Omental fat pad (tissue), 4 donors: ENCODE results near the gene ATF7IP. TPM values are rescaled to one million over a fixed set of nuclear protein-coding genes. Genes with fewer than 3 reads are reported as not detected.

Experiments used
- ATAC-seq: fragments of 150-250 bp; one replicate; pipeline ENCODE4 v1.9.1; 2016; ENCODE audit warnings: mild to moderate bottlenecking, moderate library complexity; ENCODE audit not compliant: low FRiP score
- DNase-seq: peaks from one replicate; pipeline ENCODE4 v3.0.0-alpha.2; 2019; ENCODE audit warnings: low spot score
- total RNA-seq, 4 donors: library from RNA; depleted of rRNA; stranded (reverse); fragments of >200 nt; gene quantifications; one replicate each; pipeline ENCODE4 v1.1.0, GENCODE V29; 2016
- TF ChIP-seq, protein P1 (sequence below), 3 donors: fragments of 450-650 bp; IDR thresholded peaks; one replicate each; pipeline ENCODE4 v1.5.1; 2016 to 2017; ENCODE audit warnings: antibody characterized with exemption in 3 of 3, mild to moderate bottlenecking in 3 of 3, moderate library complexity in 2 of 3

Gene ATF7IP
- total RNA-seq, 4 donors from 2014 or later, result 23.9 to 70.0 (median 34.2) TPM

DNA sequence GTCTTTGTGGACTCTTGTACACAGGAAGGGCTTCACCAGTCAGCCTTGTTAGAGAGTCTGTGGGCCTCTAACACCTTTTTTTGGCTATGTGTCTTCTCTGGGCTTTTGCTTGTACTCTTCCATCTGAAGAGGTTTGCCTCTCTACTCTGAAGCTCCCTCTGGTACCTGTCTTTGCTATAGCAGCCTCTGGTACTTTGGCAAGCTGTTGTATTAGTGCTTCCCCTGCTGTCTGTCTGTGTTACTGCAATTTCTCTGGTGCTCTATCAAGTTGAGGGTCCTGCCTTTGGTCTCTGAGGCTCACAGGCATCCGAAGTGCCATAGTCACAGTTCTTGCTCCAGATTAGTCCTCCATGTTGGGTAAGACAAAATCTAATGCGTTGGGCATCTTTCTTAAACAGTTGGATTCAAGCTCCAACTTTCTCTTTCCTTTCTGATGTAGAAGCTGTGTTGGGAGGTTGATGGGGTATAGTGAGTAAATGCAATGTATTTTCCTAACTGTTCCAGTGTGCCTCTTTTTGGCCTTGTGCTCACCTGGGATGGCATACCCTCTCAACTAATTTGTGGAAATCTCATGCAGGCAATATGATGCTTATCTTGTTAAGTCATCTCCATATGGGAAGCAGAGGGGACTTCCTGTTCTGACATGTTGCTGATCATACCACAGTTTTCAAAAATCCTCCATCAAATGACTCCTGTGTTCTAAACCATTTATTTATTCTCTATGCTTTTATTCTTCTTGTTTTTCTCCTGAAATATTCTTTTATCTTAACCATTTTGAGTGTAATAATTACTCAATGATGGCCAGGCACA lies 88.8 kb downstream of the ATF7IP start:
- TF ChIP-seq, protein P1, sequence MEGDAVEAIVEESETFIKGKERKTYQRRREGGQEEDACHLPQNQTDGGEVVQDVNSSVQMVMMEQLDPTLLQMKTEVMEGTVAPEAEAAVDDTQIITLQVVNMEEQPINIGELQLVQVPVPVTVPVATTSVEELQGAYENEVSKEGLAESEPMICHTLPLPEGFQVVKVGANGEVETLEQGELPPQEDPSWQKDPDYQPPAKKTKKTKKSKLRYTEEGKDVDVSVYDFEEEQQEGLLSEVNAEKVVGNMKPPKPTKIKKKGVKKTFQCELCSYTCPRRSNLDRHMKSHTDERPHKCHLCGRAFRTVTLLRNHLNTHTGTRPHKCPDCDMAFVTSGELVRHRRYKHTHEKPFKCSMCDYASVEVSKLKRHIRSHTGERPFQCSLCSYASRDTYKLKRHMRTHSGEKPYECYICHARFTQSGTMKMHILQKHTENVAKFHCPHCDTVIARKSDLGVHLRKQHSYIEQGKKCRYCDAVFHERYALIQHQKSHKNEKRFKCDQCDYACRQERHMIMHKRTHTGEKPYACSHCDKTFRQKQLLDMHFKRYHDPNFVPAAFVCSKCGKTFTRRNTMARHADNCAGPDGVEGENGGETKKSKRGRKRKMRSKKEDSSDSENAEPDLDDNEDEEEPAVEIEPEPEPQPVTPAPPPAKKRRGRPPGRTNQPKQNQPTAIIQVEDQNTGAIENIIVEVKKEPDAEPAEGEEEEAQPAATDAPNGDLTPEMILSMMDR (IDR thresholded peaks at IDR 0.05), result no peak
- DNase-seq, result no peak
- ATAC-seq, result no peak

GRCh38 chr12:14460212-14460841 lies 94.8 kb downstream of the ATF7IP start:
- TF ChIP-seq, protein P1 (IDR thresholded peaks at IDR 0.05), result no peak
- no peak for DNase-seq
- ATAC-seq, result no peak

DNA sequence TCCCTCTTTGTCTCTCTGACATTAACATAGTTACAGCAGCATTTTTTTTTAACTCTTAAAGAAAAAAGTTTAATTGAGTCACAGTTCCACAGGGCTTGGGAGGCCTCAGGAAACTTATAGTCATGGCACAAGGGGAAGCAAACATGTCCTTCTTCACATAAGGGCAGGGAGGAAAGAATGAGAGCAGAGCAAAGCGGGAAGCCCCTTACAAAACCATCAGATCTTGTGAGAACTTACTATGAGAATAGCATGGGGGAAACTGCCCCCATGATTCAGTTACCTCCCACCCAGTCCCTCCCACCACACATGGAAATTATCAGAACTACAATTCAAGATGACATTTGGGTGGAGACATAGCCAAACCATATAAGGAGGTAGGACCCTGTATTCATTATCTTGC lies 106.0 kb downstream of the ATF7IP start:
- no peak for ATAC-seq
- TF ChIP-seq, protein P1 (IDR thresholded peaks at IDR 0.05), result no peak

DNA sequence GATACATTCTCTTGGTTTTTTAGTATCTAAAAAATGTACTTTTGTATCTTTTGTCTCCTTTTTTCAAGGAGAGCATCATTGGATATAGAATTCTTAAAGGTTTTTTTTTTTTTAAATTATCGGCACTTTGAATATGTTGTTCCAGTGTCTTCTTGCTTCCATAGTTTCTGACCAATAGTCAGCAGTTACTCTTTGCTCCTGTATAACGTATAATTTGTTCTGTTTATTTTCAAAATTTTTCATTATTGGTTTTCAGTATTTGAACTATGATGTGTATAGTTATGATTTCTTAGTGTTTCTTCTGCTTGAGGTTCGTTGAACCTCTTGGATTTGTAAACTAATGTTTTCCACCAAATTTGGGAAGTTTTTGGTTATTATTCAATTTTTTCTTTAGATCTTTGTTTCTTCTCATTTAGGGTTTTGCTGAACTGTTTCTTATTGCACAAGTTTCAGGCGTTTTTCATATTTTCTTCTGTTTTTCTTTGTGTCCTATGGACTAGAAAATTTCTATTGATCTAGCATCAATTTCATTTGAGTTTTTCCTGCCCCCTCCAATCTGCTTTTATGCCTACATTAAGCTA lies 108.3 kb downstream of the ATF7IP start:
- TF ChIP-seq, protein P1 (IDR thresholded peaks at IDR 0.05), result no peak
- no peak for DNase-seq
- ATAC-seq, result no peak

More for the DNA sequence above, 106.0 kb downstream of the ATF7IP start:
- DNase-seq, result no peak

- ATAC-seq (no peak), DNase-seq (no peak)
- TF ChIP-seq, protein P1 (IDR thresholded peaks at IDR 0.05), result no peak
Observed at GRCh38 chr12:14479004-14479403, 113.5 kb downstream of the ATF7IP start.

- TF ChIP-seq, protein P1 (IDR thresholded peaks at IDR 0.05), result no peak
- ATAC-seq (no peak), DNase-seq (no peak)
Observed at GRCh38 chr12:14481201-14481600, 115.7 kb downstream of the ATF7IP start.
